Upper lobe of right lung (tissue), 1 donor: ENCODE results near the gene BTN1A1. TPM values are rescaled to one million over a fixed set of nuclear protein-coding genes. Genes with fewer than 3 reads are reported as not detected.

Experiments used
- ATAC-seq: fragments of 200-7000 bp; cut with Tn5 transposase; one replicate; pipeline ENCODE4 v1.9.1; 2020; ENCODE audit warnings: mild to moderate bottlenecking, moderate library complexity
- DNase-seq: peaks from one replicate; pipeline ENCODE4 v3.0.0-alpha.2; 2020
- H3K27ac ChIP-seq: fragments of 200-600 bp; one replicate; pipeline ENCODE4 v1.8.0; 2022
- H3K27me3 ChIP-seq: fragments of 200-600 bp; one replicate; pipeline ENCODE4 v1.8.0; 2022; ENCODE audit warnings: mild to moderate bottlenecking
- H3K36me3 ChIP-seq: fragments of 200-600 bp; one replicate; pipeline ENCODE4 v1.8.0; 2022
- H3K4me1 ChIP-seq: fragments of 200-600 bp; one replicate; pipeline ENCODE4 v1.8.0; 2022
- H3K4me3 ChIP-seq: fragments of 200-600 bp; one replicate; pipeline ENCODE4 v1.8.0; 2022; ENCODE audit warnings: mild to moderate bottlenecking
- H3K9me3 ChIP-seq: fragments of 200-600 bp; one replicate; pipeline ENCODE4 v1.8.0; 2022
- intact Hi-C: fragments of 100-400 bp; cut with DNase I; formaldehyde crosslinking; loops from one replicate; pipeline ENCODE4 v1.11.0; 2022
- total RNA-seq: library from RNA; stranded (reverse); fragmentation: NEBNext Ultra II Directional; extraction: Animal tissue kit (Norgen Biotek cat#: 25700); gene quantifications from one replicate; pipeline ENCODE4 v1.2.1, GENCODE V29; 2021
- TF ChIP-seq, protein P1 (sequence below): fragments of 200-600 bp; IDR thresholded peaks from one replicate; pipeline ENCODE4 v1.8.0; 2022; ENCODE audit warnings: antibody characterized with exemption
- donor health status: DM: no; HTN: yes; CAD: no; lungs with severe emphysema.

BTN1A1 gene
- total RNA-seq, 1 donor from 2014 or later = not detected

DNA sequence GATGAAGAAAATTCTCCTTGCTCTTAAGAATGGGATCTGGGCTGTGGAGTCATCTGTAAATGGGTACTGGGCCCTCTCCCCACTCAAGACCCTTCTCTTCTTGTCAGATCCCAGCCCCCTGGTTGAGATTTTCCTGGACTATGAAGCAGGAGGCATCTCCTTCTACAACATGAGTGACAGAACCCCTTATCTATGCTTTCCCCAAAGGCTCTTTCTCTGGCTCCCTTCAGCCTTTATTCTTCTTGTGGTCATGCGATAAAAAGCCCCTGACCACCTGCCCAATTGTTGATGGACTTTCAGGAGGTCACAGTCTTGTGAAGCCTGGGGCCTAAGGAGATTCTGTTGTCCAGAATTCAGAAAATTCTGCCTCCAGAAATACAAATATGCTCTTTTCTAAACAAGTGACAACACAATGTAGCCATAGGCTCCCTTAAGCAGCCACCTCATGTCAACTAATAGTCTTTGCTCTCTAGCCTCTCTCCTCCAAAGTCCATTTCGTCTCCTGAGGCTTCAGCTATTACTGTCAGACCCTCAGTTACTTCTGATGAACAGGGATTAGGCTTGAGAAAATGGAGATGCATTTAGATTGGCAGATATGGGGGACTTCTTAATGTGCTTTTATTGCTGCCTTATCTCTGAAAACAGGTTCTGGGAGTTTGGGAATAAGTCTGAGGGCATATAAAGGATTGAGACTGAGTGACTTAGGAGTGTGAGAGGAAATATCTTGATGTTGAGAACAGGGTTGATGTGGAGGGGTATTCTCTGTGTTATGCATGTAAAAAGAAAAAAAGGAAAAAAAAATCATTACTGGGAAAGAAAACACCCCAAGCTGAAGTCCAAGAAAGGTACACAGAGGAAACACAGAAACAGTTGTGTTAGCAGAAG, 21.8 kb upstream of the BTN1A1 start:
- TF ChIP-seq, protein P1, sequence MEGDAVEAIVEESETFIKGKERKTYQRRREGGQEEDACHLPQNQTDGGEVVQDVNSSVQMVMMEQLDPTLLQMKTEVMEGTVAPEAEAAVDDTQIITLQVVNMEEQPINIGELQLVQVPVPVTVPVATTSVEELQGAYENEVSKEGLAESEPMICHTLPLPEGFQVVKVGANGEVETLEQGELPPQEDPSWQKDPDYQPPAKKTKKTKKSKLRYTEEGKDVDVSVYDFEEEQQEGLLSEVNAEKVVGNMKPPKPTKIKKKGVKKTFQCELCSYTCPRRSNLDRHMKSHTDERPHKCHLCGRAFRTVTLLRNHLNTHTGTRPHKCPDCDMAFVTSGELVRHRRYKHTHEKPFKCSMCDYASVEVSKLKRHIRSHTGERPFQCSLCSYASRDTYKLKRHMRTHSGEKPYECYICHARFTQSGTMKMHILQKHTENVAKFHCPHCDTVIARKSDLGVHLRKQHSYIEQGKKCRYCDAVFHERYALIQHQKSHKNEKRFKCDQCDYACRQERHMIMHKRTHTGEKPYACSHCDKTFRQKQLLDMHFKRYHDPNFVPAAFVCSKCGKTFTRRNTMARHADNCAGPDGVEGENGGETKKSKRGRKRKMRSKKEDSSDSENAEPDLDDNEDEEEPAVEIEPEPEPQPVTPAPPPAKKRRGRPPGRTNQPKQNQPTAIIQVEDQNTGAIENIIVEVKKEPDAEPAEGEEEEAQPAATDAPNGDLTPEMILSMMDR = no peak
- Histone ChIP-seq H3K9me3 (no peaks in the 10 kb centered on the region), H3K27ac (peak overlapping the region; percentile 20), H3K4me1 (peaks cover 14% of the 10 kb centered on the region), H3K4me3 (no peak overlapping the region), H3K27me3 (no peaks in the 10 kb centered on the region), H3K36me3 (no peaks in the 10 kb centered on the region)
- intact Hi-C loops = no loop called here
- no peak for DNase-seq
- ATAC-seq = no peak

DNA sequence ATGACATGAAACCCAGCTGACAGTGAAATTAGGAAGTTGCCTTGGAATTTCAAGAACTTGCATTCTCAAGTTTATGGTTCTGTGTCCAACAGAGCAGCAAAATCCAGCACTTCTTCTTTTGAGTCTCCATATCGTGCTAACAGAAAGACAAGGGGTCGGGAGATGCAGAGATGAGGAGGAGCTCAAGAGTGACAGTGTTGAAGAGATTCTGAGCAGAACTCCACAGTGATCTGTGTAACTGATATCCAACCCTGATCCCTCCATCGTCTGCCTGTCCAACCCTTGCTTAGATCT, 21.2 kb upstream of the BTN1A1 start:
- Histone ChIP-seq H3K27me3 (no peaks in the 10 kb centered on the region), H3K36me3 (no peaks in the 10 kb centered on the region), H3K27ac (no peak overlapping the region), H3K9me3 (no peaks in the 10 kb centered on the region), H3K4me1 (peaks cover 13% of the 10 kb centered on the region), H3K4me3 (no peak overlapping the region)
- ATAC-seq (peak; percentile 25), DNase-seq (no peak)
- TF ChIP-seq, protein P1 = no peak
- intact Hi-C loops = no loop called here

DNA sequence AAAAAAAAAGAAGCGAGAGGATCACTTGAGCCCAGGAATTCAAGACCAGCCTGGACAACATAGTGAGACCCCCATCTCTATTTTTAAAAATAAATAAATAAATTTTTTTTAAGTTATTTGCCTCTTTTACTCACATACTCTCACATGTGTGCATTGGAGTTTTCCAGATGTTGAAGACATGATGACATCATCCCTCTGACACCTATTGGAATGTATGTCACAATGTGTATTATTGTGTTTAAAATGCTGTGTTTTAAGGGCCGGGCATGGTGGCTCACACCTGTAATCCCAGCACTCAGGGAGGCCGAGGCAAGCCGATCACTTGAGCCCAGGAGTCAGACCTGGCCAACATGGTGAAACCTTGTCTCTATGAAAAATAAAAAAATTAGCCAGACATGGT, 17.8 kb upstream of the BTN1A1 start:
- no peaks in the 10 kb centered on the region for H3K36me3 ChIP-seq
- intact Hi-C loops = no loop called here
- no peak overlapping the region for H3K4me3 ChIP-seq
- no peaks in the 10 kb centered on the region for H3K4me1 ChIP-seq
- no peaks in the 10 kb centered on the region for H3K9me3 ChIP-seq
- H3K27me3 ChIP-seq = no peaks in the 10 kb centered on the region
- DNase-seq (no peak), ATAC-seq (no peak)
- TF ChIP-seq, protein P1 = no peak
- H3K27ac ChIP-seq = no peak overlapping the region

DNA sequence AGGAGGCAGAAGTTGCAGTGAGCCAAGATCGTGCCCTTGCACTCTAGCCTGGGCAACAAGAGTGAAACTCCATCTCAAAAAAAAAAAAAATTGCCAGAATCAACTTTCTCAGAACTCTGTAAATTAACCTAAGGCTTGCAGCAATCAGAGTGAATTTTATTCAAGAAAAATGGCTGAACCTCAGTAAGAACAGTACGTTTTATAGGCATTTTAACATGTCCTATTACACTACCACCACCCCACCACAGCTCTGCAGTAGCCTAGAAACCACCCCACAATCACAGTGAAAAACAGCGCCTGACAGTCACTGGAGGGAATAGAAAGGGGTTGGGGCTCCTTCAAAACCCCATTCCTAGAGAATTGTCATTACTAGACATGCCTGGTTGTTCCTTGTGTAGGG, 16.4 kb upstream of the BTN1A1 start:
- Histone ChIP-seq H3K4me3 (no peak overlapping the region), H3K36me3 (no peaks in the 10 kb centered on the region), H3K27me3 (no peaks in the 10 kb centered on the region), H3K9me3 (no peaks in the 10 kb centered on the region), H3K27ac (no peak overlapping the region), H3K4me1 (no peaks in the 10 kb centered on the region)
- TF ChIP-seq, protein P1 = no peak
- intact Hi-C loops = no loop called here
- DNase-seq (no peak), ATAC-seq (no peak)

DNA sequence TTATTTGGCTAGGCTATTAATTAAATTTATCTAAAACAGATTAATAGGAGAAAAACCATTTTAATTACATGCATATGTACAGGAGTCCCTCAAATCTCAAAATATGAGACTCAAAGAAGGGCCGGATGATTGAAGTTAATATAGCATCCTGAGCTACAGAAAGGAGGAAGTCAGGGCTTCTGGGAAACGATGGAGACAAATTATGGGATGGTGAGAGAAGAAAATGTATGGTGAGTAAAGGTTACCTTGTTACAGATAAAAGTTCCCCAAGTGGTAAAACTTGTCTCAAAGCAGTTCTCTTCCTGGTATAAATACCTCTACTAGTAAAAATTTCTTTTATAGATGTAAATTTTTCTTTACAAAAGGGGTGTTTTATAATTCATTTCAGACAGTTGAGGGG, 15.9 kb upstream of the BTN1A1 start:
- DNase-seq (no peak), ATAC-seq (no peak)
- Histone ChIP-seq H3K36me3 (no peaks in the 10 kb centered on the region), H3K27ac (no peak overlapping the region), H3K27me3 (no peaks in the 10 kb centered on the region), H3K9me3 (no peaks in the 10 kb centered on the region), H3K4me1 (no peaks in the 10 kb centered on the region), H3K4me3 (no peak overlapping the region)
- TF ChIP-seq, protein P1 = no peak
- intact Hi-C loops = no loop called here
